GM19099 (cell line): ENCODE results near the gene GNPTAB.

Source experiments
- POLR2A ChIP-seq: IDR thresholded peaks from 3 replicates; pipeline ENCODE4 v1.6.1; 2011; ENCODE audit warnings: low read depth; ENCODE audit not compliant: insufficient read length; ENCODE audit errors: extremely low read depth

Gene GNPTAB

GRCh38 chr12:101792046-101792931 lies 38.5 kb downstream of the GNPTAB start:
- TF ChIP-seq POLR2A = no peak

GRCh38 chr12:101789171-101789570 lies 41.6 kb downstream of the GNPTAB start:
- no peak for TF ChIP-seq POLR2A

DNA sequence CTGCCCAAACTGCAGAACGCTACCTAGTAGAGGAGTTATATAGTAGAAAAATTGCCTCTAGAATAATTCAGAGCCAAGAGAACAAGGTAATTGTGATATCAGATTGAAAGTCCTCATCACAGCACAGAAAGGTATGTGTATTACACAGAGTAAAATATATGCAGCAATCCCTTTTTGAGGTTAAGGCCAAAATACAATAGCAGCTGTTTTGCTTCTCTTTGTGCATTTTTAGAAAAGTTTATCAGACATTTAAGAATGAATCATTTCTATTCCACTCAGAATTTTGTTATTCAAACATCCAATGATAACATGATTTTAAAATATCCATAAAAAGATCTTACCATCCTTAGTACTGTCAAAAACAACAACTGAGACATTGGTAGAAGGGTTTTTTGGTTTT lies 45.1 kb downstream of the GNPTAB start:
- no peak for TF ChIP-seq POLR2A

GRCh38 chr12:101784376-101784775 lies 46.4 kb downstream of the GNPTAB start:
- TF ChIP-seq POLR2A = no peak

DNA sequence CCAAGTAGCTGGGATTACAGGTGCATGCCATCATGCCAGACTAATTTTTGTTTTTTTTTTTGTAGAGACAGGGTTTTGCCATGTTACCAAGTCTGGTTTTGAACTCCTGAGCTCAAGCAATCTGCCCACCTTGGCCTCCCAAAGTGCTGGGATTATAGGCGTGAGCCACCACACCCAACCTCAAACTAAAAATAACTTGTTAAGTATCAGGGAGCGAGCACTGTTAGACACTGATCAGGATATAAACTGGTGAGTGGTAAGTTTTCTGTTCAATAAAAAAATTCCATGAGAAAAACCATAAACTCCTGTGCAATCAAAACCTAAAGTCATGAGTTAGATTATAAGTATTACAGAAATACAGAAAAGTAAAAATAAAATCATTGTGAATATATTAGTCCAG lies 46.9 kb downstream of the GNPTAB start:
- no peak for TF ChIP-seq POLR2A

- TF ChIP-seq POLR2A = no peak
Measured at GRCh38 chr12:101783150-101783549, 47.6 kb downstream of the GNPTAB start.

GRCh38 chr12:101782273-101782731 lies 48.5 kb downstream of the GNPTAB start:
- TF ChIP-seq POLR2A = no peak

DNA sequence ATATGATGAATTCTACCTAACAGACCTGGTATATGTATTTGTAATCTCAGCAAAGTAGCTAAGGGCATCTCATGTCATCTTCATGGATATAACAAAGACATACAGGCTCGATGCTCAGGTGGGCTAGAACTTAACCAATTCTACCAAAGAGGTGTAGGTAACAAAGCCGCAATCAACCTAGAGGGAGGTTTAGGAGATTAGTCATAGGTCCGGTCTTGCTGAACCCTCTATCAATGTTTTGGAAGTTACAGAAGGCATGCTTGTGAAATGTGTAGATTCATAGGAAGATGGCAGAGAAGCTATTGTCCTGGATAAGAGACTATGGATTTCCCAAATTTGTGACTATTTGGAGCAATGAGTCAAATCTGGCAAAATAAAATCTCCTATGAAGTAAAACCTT lies 48.9 kb downstream of the GNPTAB start:
- TF ChIP-seq POLR2A = no peak

DNA sequence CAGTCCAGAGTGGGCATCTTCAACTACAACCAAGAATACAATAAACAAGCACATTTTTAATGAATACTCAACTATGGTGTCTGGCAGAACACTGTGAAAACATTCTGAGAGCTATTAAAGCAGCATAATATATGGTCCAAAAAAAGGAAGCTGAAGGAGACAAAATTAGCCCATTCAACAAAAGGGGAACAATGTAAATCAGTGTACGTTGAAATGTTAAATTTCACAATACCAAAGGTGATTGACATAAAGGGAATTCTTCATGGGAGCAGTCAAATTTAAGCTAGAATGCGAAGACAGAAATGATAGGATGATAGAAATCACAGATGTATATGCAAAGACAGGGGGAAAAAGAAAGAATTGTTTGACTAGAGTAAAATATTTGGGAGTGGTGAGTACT lies 50.2 kb downstream of the GNPTAB start:
- TF ChIP-seq POLR2A = no peak

DNA sequence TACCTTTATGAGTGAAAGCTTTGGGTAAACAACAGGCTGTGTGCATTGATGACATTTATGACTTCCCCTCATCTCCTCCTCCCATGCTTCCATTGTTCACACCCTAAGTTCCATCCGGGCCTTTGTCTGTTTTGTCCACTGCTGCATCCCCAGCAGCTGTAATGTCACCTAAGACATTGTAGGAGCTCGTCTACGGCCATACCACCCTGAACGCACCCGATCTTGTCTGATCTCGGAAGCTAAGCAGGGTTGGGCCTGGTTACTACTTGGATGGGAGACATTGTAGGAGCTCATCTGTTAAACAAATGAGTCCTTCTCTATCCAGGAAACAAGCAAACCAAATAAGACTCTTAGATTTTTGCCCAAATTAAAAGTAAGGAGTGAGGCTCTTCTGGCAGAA lies 51.1 kb downstream of the GNPTAB start:
- no peak for TF ChIP-seq POLR2A

GRCh38 chr12:101779200-101779599 lies 51.6 kb downstream of the GNPTAB start:
- TF ChIP-seq POLR2A = no peak

GRCh38 chr12:101777978-101778377 lies 52.8 kb downstream of the GNPTAB start:
- no peak for TF ChIP-seq POLR2A

- no peak for TF ChIP-seq POLR2A
Measured at GRCh38 chr12:101777485-101777884, 53.3 kb downstream of the GNPTAB start.

GRCh38 chr12:101775816-101776215 lies 54.9 kb downstream of the GNPTAB start:
- TF ChIP-seq POLR2A = no peak

- TF ChIP-seq POLR2A = no peak
Measured at GRCh38 chr12:101773650-101774162, 57.1 kb downstream of the GNPTAB start.

- TF ChIP-seq POLR2A = no peak
Measured at GRCh38 chr12:101772012-101772775, 58.6 kb downstream of the GNPTAB start.

- no peak for TF ChIP-seq POLR2A
Measured at GRCh38 chr12:101769865-101770264, 60.9 kb downstream of the GNPTAB start.

- no peak for TF ChIP-seq POLR2A
Measured at GRCh38 chr12:101768781-101769180, 62.0 kb downstream of the GNPTAB start.
